CD14-positive monocyte (primary cell): ENCODE measurements around the gene FLYWCH2. TPM values are rescaled to one million over a fixed set of nuclear protein-coding genes. Genes with fewer than 3 reads are reported as not detected.

Source experiments
- DNase-seq, 3 donors: peaks; one replicate each; pipeline ENCODE4 v3.0.0-alpha.2; 2011 to 2022
- H2AFZ ChIP-seq: 2 replicates; pipeline ENCODE4 v1.6.0; 2012; ENCODE audit warnings: mild to moderate bottlenecking, low read depth, low read length, inconsistent platforms; ENCODE audit not compliant: insufficient read depth, poor library complexity, severe bottlenecking
- H3K27ac ChIP-seq, 2 donors: 1 replicate in 1 of 2; 2 replicates in 1 of 2; pipeline ENCODE4 v1.5.1; 2012 to 2013; ENCODE audit warnings: low read length in 2 of 2, control low read depth in 1 of 2, inconsistent platforms in 1 of 2, low read depth in 1 of 2, mild to moderate bottlenecking in 1 of 2
- H3K27me3 ChIP-seq, 2 donors: one replicate each; pipeline versions ENCODE4 v1.6.0 to v1.6.1; 2011 to 2013; ENCODE audit warnings: low read length in 2 of 2; ENCODE audit not compliant: control insufficient read depth in 2 of 2, insufficient read depth in 2 of 2
- H3K36me3 ChIP-seq, 2 donors: replicated peaks in 1 of 2; 1 replicate in 1 of 2; 2 replicates in 1 of 2; pipeline versions ENCODE4 v1.5.1 to v1.6.1; 2012 to 2013; ENCODE audit warnings: low read length in 2 of 2, control low read depth in 1 of 2, inconsistent platforms in 1 of 2, mild to moderate bottlenecking in 1 of 2; ENCODE audit not compliant: insufficient read depth in 2 of 2, control insufficient read depth in 1 of 2
- H3K4me1 ChIP-seq, 2 donors: 1 replicate in 1 of 2; 2 replicates in 1 of 2; pipeline versions ENCODE4 v1.5.1 to v1.6.1; 2012 to 2013; ENCODE audit warnings: low read length in 2 of 2, control low read depth in 1 of 2, inconsistent platforms in 1 of 2, mild to moderate bottlenecking in 1 of 2, moderate library complexity in 1 of 2; ENCODE audit not compliant: insufficient read depth in 2 of 2, control insufficient read depth in 1 of 2
- H3K4me2 ChIP-seq: replicated peaks from 2 replicates; pipeline ENCODE3; 2012; ENCODE audit warnings: low read length, moderate library complexity, mild to moderate bottlenecking; ENCODE audit not compliant: poor library complexity, severe bottlenecking; ENCODE audit errors: extremely low read depth
- H3K4me3 ChIP-seq, 3 experiments: fragments of 200-600 bp in 1 of 3; sonication (generic) in 1 of 3; replicated peaks in 1 of 3; 1 replicate in 2 of 3; 2 replicates in 1 of 3; pipeline ENCODE4 v1.5.1; 2011 to 2013; ENCODE audit warnings: low read length in 3 of 3, mild to moderate bottlenecking in 3 of 3, control low read depth in 2 of 3, low read depth in 2 of 3, inconsistent platforms in 1 of 3, moderate library complexity in 1 of 3
- H3K79me2 ChIP-seq: 2 replicates; pipeline ENCODE4 v1.6.0; 2012; ENCODE audit warnings: mild to moderate bottlenecking, control low read depth, inconsistent platforms, low read length, moderate library complexity; ENCODE audit not compliant: insufficient read depth
- H3K9ac ChIP-seq: 2 replicates; pipeline ENCODE4 v1.6.0; 2017; ENCODE audit warnings: low read length, mild to moderate bottlenecking; ENCODE audit not compliant: insufficient read depth, poor library complexity, severe bottlenecking
- H3K9me3 ChIP-seq, 2 donors: replicated peaks in 1 of 2; 1 replicate in 1 of 2; 2 replicates in 1 of 2; pipeline versions ENCODE4 v1.5.1 to v1.6.1; 2012 to 2013; ENCODE audit warnings: low read length in 2 of 2, control low read depth in 1 of 2; ENCODE audit not compliant: control insufficient read depth in 1 of 2, insufficient read depth in 1 of 2
- H4K20me1 ChIP-seq: 2 replicates; pipeline ENCODE4 v1.6.0; 2012; ENCODE audit warnings: mild to moderate bottlenecking, low read length, control low read depth, moderate library complexity; ENCODE audit not compliant: insufficient read depth
- H3K27ac Mint-ChIP-seq, 7 donors: one replicate each; pipeline ENCODE4 v1.8.0; 2020; ENCODE audit warnings: mild to moderate bottlenecking in 7 of 7, mixed read lengths in 7 of 7, moderate library complexity in 6 of 7, inconsistent platforms in 2 of 7
- H3K27me3 Mint-ChIP-seq, 3 donors: one replicate each; pipeline ENCODE4 v1.8.0; 2021 to 2022; ENCODE audit warnings: low read depth in 3 of 3, mild to moderate bottlenecking in 3 of 3, mixed read lengths in 3 of 3, moderate library complexity in 3 of 3, inconsistent platforms in 1 of 3
- H3K36me3 Mint-ChIP-seq, 2 donors: one replicate each; pipeline ENCODE4 v1.8.0; 2020; ENCODE audit warnings: mixed read lengths in 2 of 2, inconsistent platforms in 1 of 2, mild to moderate bottlenecking in 1 of 2
- H3K4me1 Mint-ChIP-seq: one replicate; pipeline ENCODE4 v1.8.0; 2020; ENCODE audit warnings: mild to moderate bottlenecking, mixed read lengths
- H3K4me3 Mint-ChIP-seq, 2 donors: one replicate each; pipeline ENCODE4 v1.8.0; 2020; ENCODE audit warnings: mild to moderate bottlenecking in 2 of 2, mixed read lengths in 2 of 2, moderate library complexity in 1 of 2
- H3K9me3 Mint-ChIP-seq, 7 donors: one replicate each; pipeline ENCODE4 v1.8.0; 2020 to 2022; ENCODE audit warnings: mixed read lengths in 7 of 7, mild to moderate bottlenecking in 6 of 7, moderate library complexity in 6 of 7, inconsistent platforms in 2 of 7
- CTCF ChIP-seq: fragments of 200-600 bp; IDR thresholded peaks from one replicate; pipeline ENCODE4 v1.8.0; 2022; ENCODE audit warnings: antibody characterized with exemption, mild to moderate bottlenecking
- WGBS: methylation state at CpG from one replicate; pipeline ENCODE4 v1.1.5; 2013; ENCODE audit warnings: missing lambda C conversion rate; ENCODE audit not compliant: insufficient coverage; 5-methylcytosine and 5-hydroxymethylcytosine counted together
- intact Hi-C, 2 donors: fragments of 100-400 bp; cut with micrococcal nuclease; formaldehyde crosslinking; loops; one replicate each; pipeline versions ENCODE4 v1.15.0 to v1.15.1; 2023
- polyA plus RNA-seq, 3 donors: library from polyadenylated mRNA; depleted of rRNA in 1 of 3; unstranded in 2 of 3; stranded (reverse) in 1 of 3; fragments of 300-500 nt in 2 of 3; fragments of >200 nt in 1 of 3; fragmentation: Illumina TruSeq in 2 of 3; gene quantifications; 1 replicate in 2 of 3; 2 replicates in 1 of 3; pipeline ENCODE4 v1.2.3, GENCODE V29; 2012 to 2021

Gene FLYWCH2
- polyA plus RNA-seq, 3 donors = 10.9 to 14.8 (median 12.7) TPM

- Mint-ChIP-seq H3K36me3 (no peaks in the 10 kb centered on the region), H3K4me1 (peaks cover 14% of the 10 kb centered on the region), H3K27ac (no peak overlapping the region), H3K27me3 (peaks cover 8 to 21% (median 20%) of the 10 kb centered on the region in 3 donors), H3K9me3 (peaks cover 0 to 3% (median 0%) of the 10 kb centered on the region in 7 donors), H3K4me3 (no peak overlapping the region)
- Histone ChIP-seq H3K79me2 (no peaks in the 10 kb centered on the region), H3K36me3 (no peaks in the 10 kb centered on the region), H3K4me3 (no peak overlapping the region), H3K27ac (no peak overlapping the region), H3K4me2 (no peak overlapping the region), H4K20me1 (no peaks in the 10 kb centered on the region), H2AFZ (no peak overlapping the region), H3K4me1 (peaks cover 11% of the 10 kb centered on the region in 2 donors), H3K27me3 (peaks cover 0 to 3% of the 10 kb centered on the region in 2 donors), H3K9ac (no peak overlapping the region), H3K9me3 (no peaks in the 10 kb centered on the region)
- no peak for TF ChIP-seq CTCF
- intact Hi-C loops = no loop called here
- no peak for DNase-seq
- WGBS = 50% methylated on average over 2 of the region's 3 CpGs
Observed at GRCh38 chr16:2846511-2847310, 36.3 kb upstream of the FLYWCH2 start.

GRCh38 chr16:2848933-2849725, 33.9 kb upstream of the FLYWCH2 start:
- Histone ChIP-seq H2AFZ (no peak overlapping the region), H3K36me3 (no peaks in the 10 kb centered on the region), H3K27ac (no peak overlapping the region), H3K27me3 (peaks cover 0 to 19% of the 10 kb centered on the region in 2 donors), H3K79me2 (no peaks in the 10 kb centered on the region), H3K4me1 (no peaks in the 10 kb centered on the region), H4K20me1 (no peaks in the 10 kb centered on the region), H3K9me3 (peaks cover 9 to 11% of the 10 kb centered on the region in 2 donors), H3K4me2 (no peak overlapping the region), H3K9ac (no peak overlapping the region), H3K4me3 (no peak overlapping the region)
- DNase-seq = no peak
- Mint-ChIP-seq H3K4me3 (no peak overlapping the region), H3K36me3 (no peaks in the 10 kb centered on the region), H3K4me1 (peaks cover 4% of the 10 kb centered on the region), H3K9me3 (peaks cover 3 to 12% (median 8%) of the 10 kb centered on the region in 7 donors), H3K27me3 (peaks cover 12 to 38% (median 19%) of the 10 kb centered on the region in 3 donors), H3K27ac (no peak overlapping the region)
- intact Hi-C loops = no loop called here
- 64% methylated on average over 14 of the region's 16 CpGs for WGBS
- no peak for TF ChIP-seq CTCF
